AG08395 (cell line): Measurements from ENCODE around the gene PPP1R12A.
"Not testable (repeated sequence)": the region's sequence is repeated elsewhere in the genome, so short reads cannot be mapped to it uniquely, and the experiment has no call there.

Experiments used
- DNase-seq: peaks from one replicate; pipeline ENCODE4 v3.0.0; 2012; ENCODE audit warnings: mixed read lengths, low spot score

PPP1R12A gene

GRCh38 chr12:79891506-79892162 lies 43.3 kb downstream of the PPP1R12A start:
- DNase-seq = no peak

DNA sequence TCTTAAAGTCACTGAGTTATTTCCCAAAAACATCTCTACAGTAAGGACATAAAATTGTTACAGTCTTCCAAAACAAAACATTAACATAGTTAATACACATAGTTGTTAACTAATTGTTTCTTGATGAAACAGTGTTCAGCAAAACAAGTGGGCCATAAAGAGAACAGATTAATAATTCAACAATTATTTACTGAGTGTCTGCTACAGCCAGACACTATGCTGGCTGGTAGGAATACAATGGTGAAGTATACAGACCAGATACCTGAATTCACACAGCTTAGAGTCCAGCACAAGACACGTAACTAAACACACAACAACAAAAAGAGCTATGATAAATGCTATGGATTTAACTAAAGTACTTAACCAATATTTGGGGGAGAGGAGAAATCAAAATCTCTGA lies 47.0 kb downstream of the PPP1R12A start:
- DNase-seq = no peak

DNA sequence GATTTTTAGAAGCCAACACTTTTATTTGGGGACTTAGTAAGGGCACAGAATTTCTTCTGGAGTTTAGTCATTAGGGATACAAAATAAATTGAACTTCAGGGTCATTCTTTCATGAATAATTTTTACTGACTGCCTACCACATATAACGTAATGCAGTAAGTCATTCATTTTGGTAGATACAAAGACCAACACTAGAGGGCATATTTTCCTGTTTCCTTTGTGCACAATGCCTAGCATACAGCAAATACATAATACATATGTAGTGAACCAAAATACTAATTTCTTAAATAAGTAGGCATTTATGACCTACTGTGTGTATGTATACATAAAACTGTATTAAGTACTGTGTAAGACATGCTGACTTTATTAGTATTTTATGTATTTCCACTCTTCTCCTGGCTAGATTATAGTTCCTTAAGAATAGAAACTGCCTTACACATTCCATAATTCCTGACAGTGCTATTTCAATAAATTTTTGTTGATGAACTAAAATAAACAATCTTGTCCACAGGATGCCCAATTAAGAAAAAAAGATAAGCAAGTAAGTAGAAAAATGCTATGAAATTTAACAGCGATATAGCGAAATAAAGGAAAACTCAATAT lies 47.9 kb downstream of the PPP1R12A start:
- DNase-seq = peak; percentile 13

DNA sequence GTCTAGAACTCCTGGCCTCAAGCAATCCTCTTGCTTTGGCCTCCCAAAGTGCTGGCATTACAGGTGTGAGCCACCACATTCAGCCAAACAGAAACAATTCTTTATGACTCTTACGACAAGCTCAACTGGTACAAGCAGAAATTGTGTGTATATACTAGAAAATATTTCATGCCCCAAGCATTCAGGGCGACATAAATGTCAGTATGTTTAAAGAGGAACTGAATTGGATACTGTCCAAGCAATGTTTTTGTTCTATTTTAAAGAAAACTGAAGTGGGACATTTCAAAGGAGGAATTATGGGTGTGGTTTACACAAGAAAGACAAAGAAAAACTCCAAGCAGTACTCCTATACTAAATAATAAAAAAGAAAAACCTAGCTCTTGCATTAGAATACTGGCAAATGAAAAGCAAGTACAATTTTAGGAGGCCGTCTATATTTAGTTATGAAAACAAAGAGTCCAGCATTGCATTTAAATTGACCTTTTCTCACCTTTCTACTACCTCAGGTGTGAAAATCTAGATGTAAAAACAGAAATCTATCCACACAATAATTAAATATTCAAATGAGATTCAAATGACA lies 48.9 kb downstream of the PPP1R12A start:
- no peak for DNase-seq

GRCh38 chr12:79884401-79885006 lies 50.4 kb downstream of the PPP1R12A start:
- no peak for DNase-seq

- DNase-seq = no peak
Measured at GRCh38 chr12:79883216-79883615, 51.7 kb downstream of the PPP1R12A start.

- DNase-seq = no peak
Measured at GRCh38 chr12:79881351-79881750, 53.5 kb downstream of the PPP1R12A start.

DNA sequence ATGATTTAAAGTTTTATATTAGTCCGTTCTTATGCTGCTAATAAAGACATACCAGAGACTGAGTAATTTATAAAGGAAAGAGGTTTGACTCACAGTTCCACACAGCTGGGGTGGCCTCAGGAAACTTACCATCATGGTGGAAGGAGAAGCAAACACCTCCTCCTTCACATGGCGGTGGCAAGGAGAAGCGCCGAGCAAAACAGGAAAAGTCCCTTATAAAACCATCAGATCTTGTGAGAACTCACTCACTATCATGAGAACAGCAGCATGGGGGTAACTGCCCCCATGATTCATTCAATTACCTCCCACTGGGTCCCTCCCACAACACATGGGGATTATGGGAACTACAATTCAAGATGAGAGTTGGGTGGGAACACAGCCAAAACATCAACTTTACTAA lies 56.4 kb downstream of the PPP1R12A start:
- not testable (repeated sequence) for DNase-seq

GRCh38 chr12:79877246-79877645 lies 57.7 kb downstream of the PPP1R12A start:
- no peak for DNase-seq

GRCh38 chr12:79874665-79875064 lies 60.2 kb downstream of the PPP1R12A start:
- no peak for DNase-seq

DNA sequence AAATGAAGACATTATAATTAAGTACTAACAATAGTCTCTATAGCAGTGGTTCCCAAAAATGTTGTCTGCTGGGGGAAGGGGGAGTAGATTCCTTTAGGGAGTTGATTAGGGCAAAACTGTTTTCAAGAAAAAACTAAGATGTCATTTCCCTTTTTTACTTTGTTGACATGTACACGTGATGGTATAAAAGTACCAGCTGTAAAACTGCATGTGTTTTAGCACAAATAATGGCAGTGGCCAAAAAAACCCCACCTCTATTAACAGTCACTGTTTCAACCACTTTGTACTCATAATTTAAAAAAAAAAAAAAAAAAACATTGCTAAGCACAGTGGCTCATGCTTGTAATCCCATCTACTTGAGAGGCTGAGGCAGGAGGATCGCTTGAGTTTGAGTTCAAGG lies 61.7 kb downstream of the PPP1R12A start:
- no peak for DNase-seq

DNA sequence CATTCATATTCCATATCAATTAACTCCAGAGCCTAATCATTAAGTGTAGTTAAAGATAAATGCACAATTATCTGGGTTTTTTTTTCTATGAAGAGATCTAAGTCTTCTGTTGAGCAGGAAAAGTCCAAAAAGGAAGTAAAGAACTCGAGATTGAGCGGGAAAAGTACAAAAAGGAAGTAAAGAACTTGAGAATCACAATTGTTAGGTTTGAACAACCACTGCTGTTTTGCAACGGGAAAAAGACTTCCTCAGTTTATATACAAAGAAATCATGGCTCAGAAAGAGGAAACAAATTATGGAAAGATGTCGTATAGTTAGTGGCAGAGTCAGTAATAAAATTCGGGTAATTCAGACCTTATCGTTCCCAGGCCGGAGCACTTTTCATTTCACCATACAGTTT lies 63.3 kb downstream of the PPP1R12A start:
- no peak for DNase-seq

- DNase-seq = no peak
Measured at GRCh38 chr12:79870916-79871315, 64.0 kb downstream of the PPP1R12A start.

- DNase-seq = no peak
Measured at GRCh38 chr12:79859646-79860045, 75.3 kb downstream of the PPP1R12A start.

DNA sequence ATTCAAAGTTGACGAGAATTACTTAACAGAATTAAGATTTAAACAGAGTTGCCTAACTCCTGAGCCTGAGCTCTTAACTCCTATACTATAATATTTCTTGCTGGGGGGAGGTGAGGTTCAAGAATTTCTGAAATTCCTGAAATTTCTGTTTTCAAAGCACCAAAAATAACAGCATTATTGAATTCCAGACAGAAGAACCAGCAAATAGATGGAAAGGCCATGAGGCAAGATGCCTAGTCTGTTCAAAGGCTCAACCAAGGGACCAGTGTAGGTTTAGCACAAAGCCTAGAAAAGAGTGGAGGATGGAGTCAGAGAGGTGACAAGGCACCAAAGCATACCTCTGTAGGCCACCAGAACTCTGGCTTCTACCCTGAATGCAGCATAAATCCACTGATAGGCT lies 76.4 kb downstream of the PPP1R12A start:
- peak; percentile 36 for DNase-seq

- DNase-seq = no peak
Measured at GRCh38 chr12:79857675-79858074, 77.2 kb downstream of the PPP1R12A start.

GRCh38 chr12:79850610-79851299 lies 84.1 kb downstream of the PPP1R12A start:
- no peak for DNase-seq

- DNase-seq = no peak
Measured at GRCh38 chr12:79848339-79848738, 86.6 kb downstream of the PPP1R12A start.

- no peak for DNase-seq
Measured at GRCh38 chr12:79847417-79847816, 87.5 kb downstream of the PPP1R12A start.

DNA sequence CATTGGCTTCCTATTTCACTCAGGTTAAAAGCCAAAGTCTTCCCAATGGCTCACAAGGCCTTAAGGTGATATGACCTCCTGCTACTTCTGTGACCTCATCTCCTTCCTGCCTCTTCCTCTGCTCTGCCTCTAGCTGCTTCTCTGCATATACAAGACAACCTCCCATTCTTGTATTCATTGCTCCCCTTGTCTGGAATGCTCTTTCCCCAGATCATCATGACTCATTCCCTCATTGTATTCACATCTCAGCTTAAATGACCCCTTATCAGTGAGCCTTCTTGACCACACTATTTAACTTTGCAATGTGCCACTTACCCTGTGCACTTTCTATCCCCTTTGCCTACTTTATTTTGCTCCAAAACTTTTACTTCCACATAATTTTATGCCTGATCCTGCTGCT lies 90.2 kb downstream of the PPP1R12A start:
- DNase-seq = peak; percentile 60

- DNase-seq = no peak
Measured at GRCh38 chr12:79843978-79844377, 90.9 kb downstream of the PPP1R12A start.

GRCh38 chr12:79842630-79843029 lies 92.3 kb downstream of the PPP1R12A start:
- no peak for DNase-seq

DNA sequence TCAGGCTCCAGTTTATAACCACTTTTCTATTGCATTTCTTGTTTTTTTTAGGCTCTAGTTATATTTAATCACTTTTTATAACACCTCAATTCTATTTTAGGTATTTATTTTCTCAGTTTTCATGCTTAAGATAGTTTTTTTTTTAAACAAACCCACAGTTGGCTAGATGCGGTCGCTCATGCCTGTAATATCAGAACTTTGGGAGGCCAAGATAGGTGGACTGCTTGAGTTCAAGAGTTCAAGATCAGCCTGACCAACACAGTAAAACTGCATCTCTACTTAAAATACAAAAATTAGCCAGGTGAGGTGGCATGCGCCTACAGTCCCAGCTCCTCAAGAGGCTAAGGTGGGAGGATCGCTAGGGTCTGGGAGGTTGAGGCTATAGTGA lies 93.0 kb downstream of the PPP1R12A start:
- DNase-seq = no peak
